NCI-H2171 (cell line): Measurements from ENCODE around the gene BTG2.
"Not testable (repeated sequence)": the region's sequence is repeated elsewhere in the genome, so short reads cannot be mapped to it uniquely, and the experiment has no call there.

ENCODE experiments used
- DNase-seq: peaks from one replicate; lab custom pipeline; 2025; lab: John Stamatoyannopoulos, UW

The BTG2 gene

DNA sequence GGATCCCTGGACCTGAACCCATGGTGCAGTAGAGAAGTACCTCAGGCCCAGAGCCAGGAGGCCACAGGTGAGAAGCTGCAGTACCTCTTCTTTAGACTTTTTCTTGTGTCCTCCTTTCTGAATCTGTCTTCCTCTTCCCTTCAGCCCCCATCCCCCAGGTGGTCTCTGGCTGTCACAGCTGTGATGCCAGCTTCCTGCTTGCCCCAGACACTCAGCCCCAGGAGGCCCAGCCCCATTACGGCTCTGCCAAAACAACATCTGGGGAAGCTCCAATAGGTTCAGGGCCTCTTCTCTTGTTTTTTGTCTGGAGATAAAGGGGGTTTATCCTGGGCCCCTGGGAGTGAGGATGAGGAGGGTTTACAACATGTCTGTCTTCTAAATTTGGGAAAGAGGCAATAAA is 9.5 kb upstream of the BTG2 start:
- DNase-seq, result peak; percentile 67

DNA sequence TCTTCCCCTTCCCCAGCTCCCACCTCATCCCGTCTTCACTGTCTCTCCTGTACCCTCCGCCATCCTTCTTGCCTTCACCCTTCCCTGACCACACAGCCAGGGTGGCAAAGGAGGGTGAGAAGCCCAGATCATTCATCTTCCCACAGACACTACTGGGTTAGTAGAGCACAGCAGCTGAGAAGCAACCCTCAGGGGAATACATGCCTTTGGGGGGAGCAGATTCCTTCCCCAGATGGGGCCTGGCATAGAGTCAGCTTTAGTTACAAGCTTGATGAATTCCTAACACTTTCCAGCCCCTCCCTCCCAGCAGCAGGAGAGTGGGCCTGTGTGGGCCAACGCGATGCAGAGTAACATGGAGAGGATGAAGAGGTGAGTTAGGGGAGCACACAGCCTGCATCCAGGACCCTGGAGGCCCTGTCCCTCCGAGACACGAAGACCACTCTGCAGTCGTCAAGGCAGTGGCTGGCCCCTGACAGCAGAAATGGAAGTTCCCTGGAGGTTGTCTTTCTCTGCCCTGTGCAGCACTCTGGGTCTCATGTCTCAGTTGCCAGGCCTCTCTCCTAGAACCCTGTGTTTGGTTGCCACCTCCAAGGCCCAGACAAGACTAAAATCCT is 8.8 kb upstream of the BTG2 start:
- DNase-seq, result peak; percentile 91

DNA sequence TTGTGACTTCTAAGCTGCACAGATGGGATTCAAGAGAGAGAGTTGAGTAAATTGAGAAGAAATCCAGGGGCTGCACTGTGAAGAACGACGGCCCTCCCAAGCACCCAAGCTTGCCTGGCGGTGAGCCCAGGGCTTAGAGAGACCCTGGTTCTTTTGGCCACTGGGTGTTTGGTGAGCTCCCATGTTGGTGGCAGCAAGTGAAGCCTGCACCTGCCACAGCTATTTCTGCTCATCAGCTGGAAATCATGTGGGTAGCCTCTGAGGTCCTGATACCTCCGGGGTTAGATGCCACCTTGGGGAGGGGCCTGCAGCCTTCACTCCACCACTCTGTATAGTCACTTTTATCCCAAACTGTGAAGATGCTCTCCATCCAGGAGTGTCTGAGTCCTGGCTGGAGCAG is 6.2 kb upstream of the BTG2 start:
- DNase-seq, result no peak

DNA sequence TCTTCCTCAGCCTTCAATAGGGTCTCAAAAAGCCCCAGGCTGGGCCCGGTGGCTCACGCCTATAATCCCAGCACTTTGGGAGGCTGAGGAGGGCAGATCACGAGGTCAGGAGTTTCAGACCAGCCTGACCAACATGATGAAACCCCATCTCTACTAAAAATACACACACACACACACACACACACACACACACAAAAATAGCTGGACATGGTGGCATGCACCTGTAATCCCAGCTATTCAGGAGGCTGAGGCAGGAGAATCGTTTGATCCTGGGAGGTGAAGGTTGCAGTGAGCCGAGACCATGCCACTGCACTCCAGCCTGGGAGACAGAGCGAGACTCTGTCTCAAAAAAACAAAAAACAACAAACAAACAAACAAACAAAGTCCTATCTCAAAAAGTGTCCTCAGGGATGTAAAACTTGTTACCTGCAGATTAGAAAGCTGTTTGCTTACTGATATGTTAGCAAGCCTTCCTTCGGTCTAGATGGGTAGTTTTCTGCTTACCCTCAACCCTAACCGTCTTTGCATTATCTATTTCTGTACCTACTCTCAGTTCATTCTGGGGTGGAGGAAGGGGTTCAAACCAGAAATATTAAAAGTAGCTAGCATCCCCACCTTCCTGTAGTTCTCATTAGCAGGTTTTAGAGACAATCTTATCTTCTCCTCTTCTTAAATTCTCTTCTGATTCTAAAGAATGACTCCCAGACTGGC is 5.4 kb upstream of the BTG2 start:
- DNase-seq, result not testable (repeated sequence)

DNA sequence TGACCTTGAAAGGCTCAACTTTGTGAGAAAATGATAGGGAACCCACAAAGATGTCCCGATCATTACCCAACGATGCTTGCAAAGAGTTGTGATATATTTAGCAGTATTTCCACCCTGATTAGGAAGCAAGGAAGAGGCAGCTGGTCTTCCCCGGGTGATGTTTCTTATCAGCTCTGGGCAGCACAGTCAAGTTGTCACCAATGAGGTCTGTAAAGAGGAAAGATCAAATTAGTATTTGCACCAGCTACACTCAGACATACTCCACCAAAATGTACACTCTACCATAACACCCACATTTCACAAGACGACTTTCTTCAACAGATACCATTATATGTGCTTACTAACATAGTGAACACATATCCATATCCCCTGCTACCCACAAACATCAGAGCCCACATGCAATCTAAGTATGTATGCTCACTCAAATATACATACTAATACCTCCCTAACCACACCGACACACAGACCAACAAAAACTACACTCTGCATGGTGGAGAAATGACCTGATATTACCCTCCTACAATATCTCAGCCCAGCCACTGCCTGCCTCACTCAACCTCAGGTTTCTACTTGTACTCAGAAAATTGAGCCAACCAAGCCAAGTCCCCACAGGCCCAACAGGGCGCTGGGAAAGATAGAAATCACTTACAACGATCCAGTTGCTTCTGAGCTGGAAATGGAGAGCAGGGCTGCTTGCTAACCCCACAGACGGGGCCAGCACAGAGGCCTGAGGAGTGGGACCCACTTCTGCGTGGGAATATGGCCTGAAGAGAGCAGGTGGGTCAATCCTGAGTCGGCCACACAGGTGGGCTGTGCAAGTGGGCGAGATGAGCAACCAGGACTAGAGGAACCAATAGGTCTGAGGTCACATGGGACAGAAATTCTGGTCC is 4.6 kb upstream of the BTG2 start:
- DNase-seq, result no peak

DNA sequence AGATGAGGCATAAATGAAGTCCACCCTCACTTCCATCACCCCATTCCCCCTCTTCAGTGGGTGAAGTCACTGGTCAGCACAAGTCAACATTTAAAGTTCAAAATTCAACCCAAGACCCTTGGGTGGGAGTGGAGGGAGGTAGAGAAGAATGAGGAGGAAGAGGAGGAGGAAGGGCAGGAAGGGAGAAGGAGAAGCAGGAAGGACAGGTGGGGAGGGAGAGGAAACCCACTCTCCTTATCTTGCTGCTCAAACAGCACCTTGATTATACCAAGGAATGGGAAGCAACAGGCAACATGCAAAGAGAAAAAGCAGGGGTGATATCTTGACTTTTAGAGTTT is 4.0 kb upstream of the BTG2 start:
- no peak for DNase-seq

DNA sequence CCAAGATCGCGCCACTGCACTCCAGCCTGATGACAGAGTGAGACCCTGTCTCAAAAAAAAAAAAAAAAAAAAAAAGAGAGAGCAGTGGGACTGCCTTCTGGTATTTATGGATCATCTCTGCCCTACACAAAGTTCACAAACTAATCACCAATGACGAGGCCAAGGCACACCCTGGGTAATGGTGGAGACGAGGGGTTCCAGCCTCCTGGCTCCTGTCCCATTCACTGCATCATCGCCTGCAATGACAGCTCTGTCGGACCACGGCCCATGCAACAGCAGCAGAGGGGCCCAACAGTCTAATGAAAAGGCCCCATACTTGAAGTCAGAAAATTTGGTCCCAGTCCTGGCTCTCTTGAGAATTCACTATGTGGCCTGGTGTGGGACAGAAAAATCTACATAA is 2.9 kb upstream of the BTG2 start:
- DNase-seq, result no peak

DNA sequence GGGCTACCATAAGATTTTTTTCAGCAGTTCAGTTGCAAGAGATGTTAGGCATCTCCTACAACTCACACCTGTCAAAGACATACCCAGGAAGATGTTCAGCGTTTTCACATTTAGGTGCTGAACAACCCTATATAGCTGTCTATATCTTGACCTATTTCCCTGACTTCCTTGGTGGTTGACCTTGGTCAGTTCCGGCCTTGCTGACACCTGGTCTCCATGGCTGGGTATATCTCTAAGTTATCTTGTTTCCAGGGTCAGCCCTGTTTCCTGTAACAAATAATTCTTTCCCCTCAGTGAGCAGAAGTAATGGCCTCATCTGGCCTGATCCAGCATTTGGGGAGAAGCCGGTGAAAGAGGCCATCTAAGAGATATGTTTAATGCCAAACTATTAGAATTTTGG is 2.4 kb upstream of the BTG2 start:
- no peak for DNase-seq

DNA sequence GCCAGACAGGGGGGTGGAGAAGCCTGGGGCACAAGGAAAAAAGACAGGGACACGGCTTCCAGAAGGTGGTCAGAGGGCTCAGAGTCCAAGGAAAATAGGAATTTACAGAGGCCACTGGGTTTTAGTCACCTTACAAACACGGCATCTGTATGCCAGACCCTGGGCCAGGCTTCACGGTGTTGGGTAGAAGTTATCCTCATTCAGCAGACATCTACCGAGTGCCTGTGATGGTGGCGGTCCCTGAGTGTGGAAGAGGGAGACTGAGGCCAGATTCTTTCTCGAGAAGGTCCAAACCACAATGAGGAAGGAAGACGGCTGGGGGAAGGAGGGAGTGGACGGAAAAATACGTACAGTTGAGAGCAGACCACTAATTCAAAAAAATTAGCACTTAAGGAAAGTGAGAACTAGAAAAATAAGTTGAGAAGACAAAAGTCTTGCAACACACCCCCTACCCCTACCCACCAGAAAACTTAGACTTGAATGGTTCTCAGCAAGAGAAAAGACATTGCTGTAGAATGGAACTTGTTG is 864 bp upstream of the BTG2 start:
- DNase-seq, result no peak

DNA sequence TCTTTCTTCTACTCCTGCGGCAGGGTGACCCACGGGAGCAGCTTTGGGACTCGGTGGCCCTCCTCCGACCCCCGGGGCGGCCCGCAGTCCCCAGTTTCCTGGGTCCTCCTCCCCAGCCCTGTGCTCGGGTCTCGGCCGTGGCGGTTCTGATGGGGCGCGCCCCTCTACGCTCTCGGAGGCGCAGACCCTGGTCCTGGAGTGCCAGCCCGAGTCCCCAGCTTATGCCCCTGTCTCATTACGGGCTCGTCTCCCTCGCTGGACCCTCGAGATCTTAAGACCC is 430 bp downstream of the BTG2 start:
- no peak for DNase-seq

DNA sequence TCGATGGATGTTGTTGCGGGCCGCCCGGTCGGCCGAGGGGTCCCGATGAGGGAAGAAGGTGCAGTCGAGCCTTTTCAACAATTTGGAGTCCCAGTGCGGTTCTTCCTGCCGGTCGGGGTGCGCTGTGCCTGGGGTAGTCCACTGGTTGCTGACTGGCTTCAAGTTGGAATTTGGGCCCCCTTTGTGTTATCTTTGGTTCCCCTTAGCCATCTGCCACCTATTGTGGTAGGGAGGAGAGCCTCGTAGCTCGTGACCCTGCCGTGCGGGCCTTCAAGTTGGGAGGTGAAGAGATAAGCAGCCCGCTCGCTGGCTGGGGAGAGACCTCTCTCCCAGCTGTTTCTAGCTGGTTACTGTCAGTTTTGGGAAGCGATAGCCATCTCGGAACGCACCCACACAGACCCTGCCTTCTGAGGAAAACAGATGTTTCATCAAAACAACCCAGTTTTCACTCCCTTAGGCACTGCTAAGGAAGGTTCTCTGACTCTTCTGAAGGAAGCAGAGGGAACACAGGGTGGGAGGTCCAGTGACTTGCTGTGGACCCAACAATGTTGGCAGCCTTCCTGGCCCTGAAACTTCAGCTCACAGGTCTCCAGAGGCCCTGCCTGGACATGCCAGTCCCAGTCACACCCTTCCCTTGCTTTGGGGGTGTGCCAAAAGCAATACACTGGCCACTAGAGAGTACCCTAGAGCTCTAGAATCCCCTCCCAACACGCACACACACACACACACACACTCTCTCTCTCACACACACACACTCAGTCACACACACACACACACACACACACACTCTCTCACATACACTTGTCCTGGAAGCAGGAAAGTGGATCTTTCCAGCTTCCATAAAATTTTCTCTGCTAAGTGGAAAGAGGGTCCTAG is 1.0 kb downstream of the BTG2 start:
- no peak for DNase-seq

DNA sequence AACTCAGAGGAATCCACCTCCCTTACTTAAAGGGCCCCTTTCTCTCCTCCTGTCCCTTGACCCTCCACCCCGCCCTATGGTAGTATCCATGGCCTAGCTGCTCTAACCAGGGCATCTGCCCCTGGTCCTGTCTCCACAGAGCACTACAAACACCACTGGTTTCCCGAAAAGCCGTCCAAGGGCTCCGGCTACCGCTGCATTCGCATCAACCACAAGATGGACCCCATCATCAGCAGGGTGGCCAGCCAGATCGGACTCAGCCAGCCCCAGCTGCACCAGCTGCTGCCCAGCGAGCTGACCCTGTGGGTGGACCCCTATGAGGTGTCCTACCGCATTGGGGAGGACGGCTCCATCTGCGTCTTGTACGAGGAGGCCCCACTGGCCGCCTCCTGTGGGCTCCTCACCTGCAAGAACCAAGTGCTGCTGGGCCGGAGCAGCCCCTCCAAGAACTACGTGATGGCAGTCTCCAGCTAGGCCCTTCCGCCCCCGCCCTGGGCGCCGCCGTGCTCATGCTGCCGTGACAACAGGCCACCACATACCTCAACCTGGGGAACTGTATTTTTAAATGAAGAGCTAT is 1.7 kb downstream of the BTG2 start:
- DNase-seq, result no peak

DNA sequence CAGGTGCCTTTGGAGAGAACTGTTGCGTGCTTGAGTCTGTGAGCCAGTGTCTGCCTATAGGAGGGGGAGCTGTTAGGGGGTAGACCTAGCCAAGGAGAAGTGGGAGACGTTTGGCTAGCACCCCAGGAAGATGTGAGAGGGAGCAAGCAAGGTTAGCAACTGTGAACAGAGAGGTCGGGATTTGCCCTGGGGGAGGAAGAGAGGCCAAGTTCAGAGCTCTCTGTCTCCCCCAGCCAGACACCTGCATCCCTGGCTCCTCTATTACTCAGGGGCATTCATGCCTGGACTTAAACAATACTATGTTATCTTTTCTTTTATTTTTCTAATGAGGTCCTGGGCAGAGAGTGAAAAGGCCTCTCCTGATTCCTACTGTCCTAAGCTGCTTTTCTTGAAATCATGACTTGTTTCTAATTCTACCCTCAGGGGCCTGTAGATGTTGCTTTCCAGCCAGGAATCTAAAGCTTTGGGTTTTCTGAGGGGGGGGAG is 2.4 kb downstream of the BTG2 start:
- DNase-seq, result no peak

DNA sequence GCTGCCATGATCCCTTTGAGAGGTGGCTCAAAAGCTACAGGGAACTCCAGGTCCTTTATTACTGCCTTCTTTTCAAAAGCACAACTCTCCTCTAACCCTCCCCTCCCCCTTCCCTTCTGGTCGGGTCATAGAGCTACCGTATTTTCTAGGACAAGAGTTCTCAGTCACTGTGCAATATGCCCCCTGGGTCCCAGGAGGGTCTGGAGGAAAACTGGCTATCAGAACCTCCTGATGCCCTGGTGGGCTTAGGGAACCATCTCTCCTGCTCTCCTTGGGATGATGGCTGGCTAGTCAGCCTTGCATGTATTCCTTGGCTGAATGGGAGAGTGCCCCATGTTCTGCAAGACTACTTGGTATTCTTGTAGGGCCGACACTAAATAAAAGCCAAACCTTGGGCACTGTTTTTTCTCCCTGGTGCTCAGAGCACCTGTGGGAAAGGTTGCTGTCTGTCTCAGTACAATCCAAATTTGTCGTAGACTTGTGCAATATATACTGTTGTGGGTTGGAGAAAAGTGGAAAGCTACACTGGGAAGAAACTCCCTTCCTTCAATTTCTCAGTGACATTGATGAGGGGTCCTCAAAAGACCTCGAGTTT is 3.1 kb downstream of the BTG2 start:
- DNase-seq, result no peak

DNA sequence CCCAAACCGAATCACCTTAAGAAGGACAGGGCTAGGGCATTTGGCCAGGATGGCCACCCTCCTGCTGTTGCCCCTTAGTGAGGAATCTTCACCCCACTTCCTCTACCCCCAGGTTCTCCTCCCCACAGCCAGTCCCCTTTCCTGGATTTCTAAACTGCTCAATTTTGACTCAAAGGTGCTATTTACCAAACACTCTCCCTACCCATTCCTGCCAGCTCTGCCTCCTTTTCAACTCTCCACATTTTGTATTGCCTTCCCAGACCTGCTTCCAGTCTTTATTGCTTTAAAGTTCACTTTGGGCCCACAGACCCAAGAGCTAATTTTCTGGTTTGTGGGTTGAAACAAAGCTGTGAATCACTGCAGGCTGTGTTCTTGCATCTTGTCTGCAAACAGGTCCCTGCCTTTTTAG is 3.6 kb downstream of the BTG2 start:
- DNase-seq, result no peak

DNA sequence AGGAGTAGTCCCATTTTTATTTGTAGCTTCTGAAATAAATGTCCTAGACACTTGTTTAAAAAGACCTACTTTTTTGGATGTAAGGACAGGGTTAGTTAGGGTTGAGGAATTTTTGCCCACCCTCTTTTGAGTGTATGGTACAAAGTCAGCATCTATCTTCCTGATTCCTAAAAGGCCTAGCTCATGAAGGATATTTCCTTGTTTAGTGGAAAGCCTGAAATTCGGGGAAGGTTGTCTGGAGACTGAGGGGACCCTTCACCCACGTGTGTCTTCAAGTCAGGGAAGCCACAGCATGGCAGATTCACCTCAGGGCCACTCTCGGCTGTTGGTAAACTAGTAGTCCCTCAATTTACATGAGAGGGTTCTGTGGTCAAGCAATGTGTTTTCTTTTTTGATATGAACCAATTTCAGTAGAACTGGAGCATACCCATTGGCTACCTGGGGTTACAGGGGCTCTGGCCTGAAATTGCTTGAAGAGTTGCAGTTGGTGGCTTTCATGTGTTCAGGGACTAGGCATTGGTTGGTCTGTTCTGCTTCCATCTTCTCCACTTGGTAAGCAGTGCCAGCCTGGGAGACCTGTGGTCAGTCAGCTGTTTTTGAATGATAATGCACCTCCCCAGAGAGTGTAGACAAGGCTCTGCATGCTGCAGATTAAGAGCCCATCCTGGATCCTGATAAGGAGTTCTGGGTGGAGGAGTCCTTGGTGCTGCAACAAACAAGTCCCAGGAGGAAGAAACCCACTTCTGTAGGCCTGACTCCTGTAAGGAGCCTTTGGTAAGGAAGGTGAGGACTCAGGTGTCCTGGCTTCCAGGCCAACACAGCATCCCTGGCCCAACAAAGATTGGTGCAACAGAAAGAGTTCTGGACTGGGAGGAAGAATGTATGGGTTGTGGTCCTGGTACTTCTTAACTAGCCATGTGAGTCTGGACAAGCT is 6.3 kb downstream of the BTG2 start:
- no peak for DNase-seq

DNA sequence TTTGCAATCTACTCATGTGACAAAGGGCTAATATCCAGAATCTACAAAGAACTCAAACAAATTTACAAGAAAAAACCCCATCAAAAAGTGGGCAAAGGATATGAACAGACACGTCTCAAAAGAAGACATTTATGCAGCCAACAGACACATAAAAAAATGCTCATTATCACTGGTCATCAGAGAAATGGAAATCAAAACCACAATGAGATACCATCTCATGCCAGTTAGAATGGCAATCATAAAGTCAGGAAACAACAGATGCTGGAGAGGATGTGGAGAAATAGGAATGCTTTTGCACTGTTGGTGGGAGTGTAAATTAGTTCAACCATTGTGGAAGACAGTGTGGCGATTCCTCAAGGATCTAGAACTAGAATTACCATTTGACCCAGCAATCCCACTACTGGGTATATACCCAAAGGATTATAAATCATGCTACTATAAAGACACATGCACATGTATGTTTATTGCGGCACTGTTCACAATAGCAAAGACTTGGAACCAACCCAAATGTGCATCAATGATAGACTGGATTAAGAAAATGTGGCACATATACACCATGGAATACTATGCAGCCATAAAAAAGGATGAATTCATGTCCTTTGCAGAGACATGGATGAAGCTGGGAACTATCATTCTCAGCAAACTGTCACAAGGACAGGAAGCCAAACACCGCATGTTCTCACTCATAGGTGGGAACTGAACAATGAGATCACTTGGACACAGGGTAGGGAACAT is 8.9 kb downstream of the BTG2 start:
- DNase-seq, result not testable (repeated sequence)

DNA sequence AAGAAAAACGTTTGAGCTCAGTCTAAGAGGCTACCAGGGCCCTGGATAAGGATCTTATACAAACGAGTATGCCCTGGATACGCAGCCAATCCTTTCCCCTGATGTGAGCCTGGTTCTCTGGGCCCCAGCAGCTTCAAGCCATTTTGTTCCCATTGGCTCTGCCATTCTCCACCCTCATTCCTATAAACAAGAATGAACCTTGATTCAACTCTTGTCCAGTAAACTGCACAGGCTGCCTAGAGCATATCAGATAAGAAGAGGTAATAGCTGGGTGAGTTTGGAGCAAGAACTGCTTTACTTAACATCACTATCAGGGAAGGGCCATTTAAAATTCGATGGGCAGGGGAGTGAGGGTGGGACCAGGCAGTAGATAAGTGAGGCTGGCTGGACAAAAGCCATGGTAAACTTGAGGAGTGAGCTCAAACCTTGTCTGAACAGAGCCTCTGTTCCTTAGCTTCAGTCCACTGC is 11.3 kb downstream of the BTG2 start:
- DNase-seq, result no peak
